Neuron (in vitro differentiated cells): ENCODE data around the gene PGAP1.
"Not testable (repeated sequence)": the region's sequence is repeated elsewhere in the genome, so short reads cannot be mapped to it uniquely, and the experiment has no call there.

Experiments used
- H2AFZ ChIP-seq: one replicate; pipeline ENCODE4 v1.6.1; 2013; ENCODE audit warnings: low read depth, mild to moderate bottlenecking, inconsistent platforms, low read length, moderate library complexity
- H3K27me3 ChIP-seq: one replicate; pipeline ENCODE4 v1.6.1; 2013; ENCODE audit warnings: low read length; ENCODE audit not compliant: insufficient read depth
- H3K36me3 ChIP-seq: one replicate; pipeline ENCODE4 v1.6.1; 2013; ENCODE audit warnings: low read length; ENCODE audit not compliant: insufficient read depth
- H3K4me1 ChIP-seq: one replicate; pipeline ENCODE4 v1.6.1; 2013; ENCODE audit warnings: low read length; ENCODE audit not compliant: insufficient read depth
- H3K4me3 ChIP-seq: 2 replicates; pipeline ENCODE4 v1.5.1; 2013; ENCODE audit warnings: mild to moderate bottlenecking, low read length, moderate library complexity
- H3K9me3 ChIP-seq: one replicate; pipeline ENCODE4 v1.6.1; 2013; ENCODE audit warnings: low read length

The PGAP1 gene

GRCh38 chr2:196905365-196905764 lies 21.1 kb downstream of the PGAP1 start:
- not testable (repeated sequence) for H2AFZ ChIP-seq, H3K4me1 ChIP-seq, H3K4me3 ChIP-seq, H3K9me3 ChIP-seq, H3K27me3 ChIP-seq
- peaks cover 21% of the 10 kb centered on the region for H3K36me3 ChIP-seq

- Histone ChIP-seq H3K4me3 (no peak overlapping the region), H2AFZ (no peak overlapping the region), H3K9me3 (no peaks in the 10 kb centered on the region), H3K36me3 (peaks cover 30% of the 10 kb centered on the region), H3K4me1 (no peaks in the 10 kb centered on the region), H3K27me3 (no peaks in the 10 kb centered on the region)
Observed at GRCh38 chr2:196902828-196903227, 23.7 kb downstream of the PGAP1 start.

- Histone ChIP-seq H3K36me3 (peaks cover 49% of the 10 kb centered on the region), H3K9me3 (no peaks in the 10 kb centered on the region), H3K27me3 (no peaks in the 10 kb centered on the region), H2AFZ (no peak overlapping the region), H3K4me3 (no peak overlapping the region), H3K4me1 (no peaks in the 10 kb centered on the region)
Observed at GRCh38 chr2:196900843-196901242, 25.7 kb downstream of the PGAP1 start.

- Histone ChIP-seq H3K4me3 (no peak overlapping the region), H3K4me1 (no peaks in the 10 kb centered on the region), H3K36me3 (peaks cover 56% of the 10 kb centered on the region), H2AFZ (no peak overlapping the region), H3K9me3 (no peaks in the 10 kb centered on the region), H3K27me3 (no peaks in the 10 kb centered on the region)
Observed at GRCh38 chr2:196899976-196900375, 26.5 kb downstream of the PGAP1 start.

GRCh38 chr2:196891136-196891535 lies 35.4 kb downstream of the PGAP1 start:
- Histone ChIP-seq H3K27me3 (no peaks in the 10 kb centered on the region), H3K4me1 (no peaks in the 10 kb centered on the region), H3K4me3 (no peak overlapping the region), H3K9me3 (no peaks in the 10 kb centered on the region), H3K36me3 (peaks cover 74% of the 10 kb centered on the region), H2AFZ (no peak overlapping the region)

- Histone ChIP-seq H3K4me3 (no peak overlapping the region), H2AFZ (no peak overlapping the region), H3K36me3 (peaks cover 76% of the 10 kb centered on the region), H3K4me1 (no peaks in the 10 kb centered on the region), H3K9me3 (no peaks in the 10 kb centered on the region), H3K27me3 (no peaks in the 10 kb centered on the region)
Observed at GRCh38 chr2:196887431-196887830, 39.1 kb downstream of the PGAP1 start.

GRCh38 chr2:196884368-196884767 lies 42.1 kb downstream of the PGAP1 start:
- Histone ChIP-seq H3K36me3 (peaks cover 79% of the 10 kb centered on the region), H3K9me3 (peaks cover 6% of the 10 kb centered on the region), H2AFZ (no peak overlapping the region), H3K27me3 (no peaks in the 10 kb centered on the region), H3K4me3 (no peak overlapping the region), H3K4me1 (no peaks in the 10 kb centered on the region)

GRCh38 chr2:196876364-196876763 lies 50.1 kb downstream of the PGAP1 start:
- Histone ChIP-seq H3K4me3 (no peak overlapping the region), H3K4me1 (no peaks in the 10 kb centered on the region), H3K36me3 (peaks cover 73% of the 10 kb centered on the region), H2AFZ (no peak overlapping the region), H3K27me3 (no peaks in the 10 kb centered on the region), H3K9me3 (peaks cover 4% of the 10 kb centered on the region)

- Histone ChIP-seq H3K9me3 (no peaks in the 10 kb centered on the region), H2AFZ (no peak overlapping the region), H3K27me3 (no peaks in the 10 kb centered on the region), H3K4me1 (no peaks in the 10 kb centered on the region), H3K4me3 (no peak overlapping the region), H3K36me3 (peaks cover 72% of the 10 kb centered on the region)
Observed at GRCh38 chr2:196875414-196875813, 51.1 kb downstream of the PGAP1 start.

- Histone ChIP-seq H3K27me3 (no peaks in the 10 kb centered on the region), H3K4me1 (no peaks in the 10 kb centered on the region), H3K4me3 (no peak overlapping the region), H3K36me3 (peaks cover 67% of the 10 kb centered on the region), H2AFZ (no peak overlapping the region), H3K9me3 (peaks cover 2% of the 10 kb centered on the region)
Observed at GRCh38 chr2:196873511-196873910, 53.0 kb downstream of the PGAP1 start.

GRCh38 chr2:196854629-196855028 lies 71.9 kb downstream of the PGAP1 start:
- H3K36me3 ChIP-seq: peaks cover 27% of the 10 kb centered on the region
- H3K9me3 ChIP-seq: peaks cover 2% of the 10 kb centered on the region
- no peaks in the 10 kb centered on the region for H3K27me3 ChIP-seq
- H2AFZ ChIP-seq: no peak overlapping the region
- no peak overlapping the region for H3K4me3 ChIP-seq
- no peaks in the 10 kb centered on the region for H3K4me1 ChIP-seq

GRCh38 chr2:196853301-196854087 lies 73.0 kb downstream of the PGAP1 start:
- Histone ChIP-seq H3K9me3 (no peaks in the 10 kb centered on the region), H3K4me1 (no peaks in the 10 kb centered on the region), H3K36me3 (peaks cover 28% of the 10 kb centered on the region), H2AFZ (no peak overlapping the region), H3K4me3 (no peak overlapping the region), H3K27me3 (no peaks in the 10 kb centered on the region)

- H3K36me3 ChIP-seq: peaks cover 33% of the 10 kb centered on the region
- H2AFZ ChIP-seq: no peak overlapping the region
- H3K4me3 ChIP-seq: no peak overlapping the region
- no peaks in the 10 kb centered on the region for H3K27me3 ChIP-seq
- no peaks in the 10 kb centered on the region for H3K4me1 ChIP-seq
- H3K9me3 ChIP-seq: no peaks in the 10 kb centered on the region
Observed at GRCh38 chr2:196851088-196851487, 75.4 kb downstream of the PGAP1 start.

- Histone ChIP-seq H3K4me3 (no peak overlapping the region), H3K36me3 (peaks cover 39% of the 10 kb centered on the region), H2AFZ (no peak overlapping the region), H3K9me3 (no peaks in the 10 kb centered on the region), H3K4me1 (no peaks in the 10 kb centered on the region), H3K27me3 (no peaks in the 10 kb centered on the region)
Observed at GRCh38 chr2:196849895-196850294, 76.6 kb downstream of the PGAP1 start.
